Left colon (tissue), 2 donors: ENCODE results near the gene TMPRSS6. TPM values are rescaled to one million over a fixed set of nuclear protein-coding genes. Genes with fewer than 3 reads are reported as not detected.
"Not testable (repeated sequence)": the region's sequence is repeated elsewhere in the genome, so short reads cannot be mapped to it uniquely, and the experiment has no call there.

Experiments
- ATAC-seq: fragments of 200-7000 bp; cut with Tn5 transposase; one replicate; pipeline ENCODE4 v1.9.1; 2020; ENCODE audit warnings: mild to moderate bottlenecking, moderate library complexity
- DNase-seq, 2 donors: peaks; one replicate each; pipeline ENCODE4 v3.0.0-alpha.2; 2020
- intact Hi-C, 2 donors: fragments of 100-400 bp; cut with DNase I in 1 of 2; cut with micrococcal nuclease in 1 of 2; formaldehyde crosslinking; loops; one replicate each; pipeline versions ENCODE4 v1.11.2 to v1.14.0; 2022; cut with DNase I, micrococcal nuclease
- total RNA-seq, 2 donors: library from RNA; stranded (reverse); fragmentation: NEBNext Ultra II Directional; extraction: Animal tissue kit (Norgen Biotek cat#: 25700); gene quantifications; one replicate each; pipeline ENCODE4 v1.2.1, GENCODE V29; 2021
- donor health status: DM: no; HTN: no; CAD: no.
- donor health status: DM: yes; HTN: yes; CAD: no.

The TMPRSS6 gene
- total RNA-seq, 2 donors from 2014 or later = 0.56 to 3.1 TPM

GRCh38 chr22:37075046-37075445 is 34.5 kb downstream of the TMPRSS6 start:
- DNase-seq (no peak), ATAC-seq (no peak)
- intact Hi-C loops = no loop called here

- ATAC-seq (no peak), DNase-seq (no peak)
- intact Hi-C loops = no loop called here
Observed at GRCh38 chr22:37074537-37074936, 35.0 kb downstream of the TMPRSS6 start.

- ATAC-seq (no peak), DNase-seq (no peak)
- intact Hi-C loops = no loop called here
Observed at GRCh38 chr22:37072673-37073072, 36.8 kb downstream of the TMPRSS6 start.

GRCh38 chr22:37071850-37072592 is 37.5 kb downstream of the TMPRSS6 start:
- DNase-seq, ATAC-seq, intact Hi-C loops: not testable (repeated sequence)

- no peak for ATAC-seq
- intact Hi-C loops = no loop called here
- no peak for DNase-seq
Observed at GRCh38 chr22:37070744-37071143, 38.8 kb downstream of the TMPRSS6 start.

GRCh38 chr22:37070334-37070733 is 39.2 kb downstream of the TMPRSS6 start:
- intact Hi-C loops = no loop called here

GRCh38 chr22:37069719-37070118 is 39.8 kb downstream of the TMPRSS6 start:
- DNase-seq = no peak
- no peak for ATAC-seq
- intact Hi-C loops = no loop called here

More at GRCh38 chr22:37070334-37070733, 39.2 kb downstream of the TMPRSS6 start:
- DNase-seq (no peak), ATAC-seq (no peak)

GRCh38 chr22:37069319-37069718 is 40.2 kb downstream of the TMPRSS6 start:
- DNase-seq (no peak), ATAC-seq (peak; percentile 49)
- intact Hi-C loops = no loop called here

- DNase-seq = no peak
- ATAC-seq = peak; percentile 52
- intact Hi-C loops = no loop called here
Observed at GRCh38 chr22:37068859-37069258, 40.7 kb downstream of the TMPRSS6 start.

- DNase-seq = no peak
- intact Hi-C loops = no loop called here
Observed at GRCh38 chr22:37067428-37067827, 42.1 kb downstream of the TMPRSS6 start.

GRCh38 chr22:37065961-37066360 is 43.6 kb downstream of the TMPRSS6 start:
- ATAC-seq (no peak), DNase-seq (no peak)
- intact Hi-C loops = no loop called here

More at GRCh38 chr22:37067428-37067827, 42.1 kb downstream of the TMPRSS6 start:
- no peak for ATAC-seq

- ATAC-seq = no peak
- intact Hi-C loops = no loop called here
- no peak for DNase-seq
Observed at GRCh38 chr22:37065180-37065579, 44.3 kb downstream of the TMPRSS6 start.

- intact Hi-C loops = no loop called here
Observed at GRCh38 chr22:37064553-37064952, 45.0 kb downstream of the TMPRSS6 start.

GRCh38 chr22:37063431-37064420 is 45.8 kb downstream of the TMPRSS6 start:
- peak; percentile 40 to 68 for DNase-seq
- peak; percentile 70 for ATAC-seq
- intact Hi-C loops = no loop called here

More at GRCh38 chr22:37064553-37064952, 45.0 kb downstream of the TMPRSS6 start:
- no peak for DNase-seq
- ATAC-seq = no peak

- ATAC-seq (no peak), DNase-seq (no peak)
- intact Hi-C loops = no loop called here
Observed at GRCh38 chr22:37062702-37063381, 46.7 kb downstream of the TMPRSS6 start.

- intact Hi-C loops = no loop called here
- DNase-seq = no peak
- ATAC-seq = no peak
Observed at GRCh38 chr22:37062376-37062675, 47.2 kb downstream of the TMPRSS6 start.

- intact Hi-C loops = no loop called here
- DNase-seq (no peak), ATAC-seq (no peak)
Observed at GRCh38 chr22:37061611-37062375, 47.7 kb downstream of the TMPRSS6 start.

- ATAC-seq = no peak
- no peak for DNase-seq
- intact Hi-C loops = no loop called here
Observed at GRCh38 chr22:37060801-37061610, 48.5 kb downstream of the TMPRSS6 start.
